Amniotic stem cell (primary cell): ENCODE results near the gene COX7B2.

Source experiments
- DNase-seq: peaks from one replicate; lab custom pipeline; 2025; lab: John Stamatoyannopoulos, UW

Gene COX7B2

DNA sequence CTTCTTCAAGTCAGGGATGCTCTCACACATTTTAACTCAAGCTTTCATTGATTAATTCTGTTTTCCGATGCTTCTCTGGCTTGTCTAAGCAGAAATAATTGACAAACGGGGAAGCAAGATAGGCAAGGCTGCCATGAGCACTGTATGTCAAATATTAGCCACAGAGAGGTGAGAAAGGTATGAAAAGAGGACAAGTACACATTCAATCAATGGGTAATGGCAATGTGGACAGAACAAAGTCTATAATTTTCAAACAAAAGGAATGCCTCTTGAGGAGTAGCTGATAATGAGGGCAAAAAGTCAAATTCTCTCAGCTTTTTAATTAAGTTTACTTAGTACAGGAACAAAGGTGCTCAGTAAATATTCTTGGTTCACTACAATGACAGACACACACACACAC is 19.6 kb downstream of the COX7B2 start:
- DNase-seq, result no peak

GRCh38 chr4:46886711-46887110 is 22.3 kb downstream of the COX7B2 start:
- no peak for DNase-seq

DNA sequence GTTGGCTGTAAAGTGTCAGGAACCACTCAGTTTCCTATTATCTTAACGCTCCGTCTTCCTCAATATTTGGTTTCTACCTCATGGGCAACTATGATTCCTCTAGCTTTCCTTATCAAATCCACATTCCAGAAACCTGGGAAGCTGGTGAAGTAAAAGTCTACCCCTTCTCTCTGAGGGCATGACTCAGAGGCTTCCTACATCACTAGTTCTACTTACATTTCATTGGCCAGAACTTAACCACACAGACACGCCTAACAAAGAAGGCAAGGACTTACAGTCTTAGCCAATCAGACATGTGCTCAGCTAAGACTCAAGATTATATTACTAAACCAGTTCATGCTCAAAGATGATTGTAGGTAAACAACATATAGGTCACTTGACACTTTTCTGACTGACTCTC is 30.4 kb downstream of the COX7B2 start:
- no peak for DNase-seq

GRCh38 chr4:46874811-46875210 is 34.2 kb downstream of the COX7B2 start:
- DNase-seq, result no peak

GRCh38 chr4:46870411-46870810 is 38.6 kb downstream of the COX7B2 start:
- no peak for DNase-seq

- no peak for DNase-seq
These were observed 52.7 kb downstream of the COX7B2 start for GRCh38 chr4:46856333-46856732.

- DNase-seq, result no peak
These were observed 56.2 kb downstream of the COX7B2 start for GRCh38 chr4:46852800-46853199.

DNA sequence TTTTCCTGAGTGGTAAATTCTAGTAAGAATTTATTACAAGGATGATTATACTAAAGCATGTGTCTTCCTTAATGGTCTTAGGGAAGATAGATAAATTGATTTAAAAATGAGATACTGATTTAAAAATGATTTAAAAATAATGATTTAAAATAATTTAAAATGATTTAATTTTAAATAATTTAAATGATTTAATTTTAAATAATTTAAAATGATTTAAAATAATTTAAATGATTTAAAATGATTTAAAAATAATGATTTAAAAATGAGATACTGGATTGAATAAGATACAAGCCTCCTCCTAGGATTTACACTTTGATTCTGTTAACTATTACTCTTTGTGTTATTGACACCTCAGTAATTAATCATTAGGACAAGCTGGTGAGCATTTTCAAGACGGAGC is 59.0 kb downstream of the COX7B2 start:
- DNase-seq, result no peak

GRCh38 chr4:46844325-46844917 is 64.6 kb downstream of the COX7B2 start:
- DNase-seq, result peak; percentile 55

DNA sequence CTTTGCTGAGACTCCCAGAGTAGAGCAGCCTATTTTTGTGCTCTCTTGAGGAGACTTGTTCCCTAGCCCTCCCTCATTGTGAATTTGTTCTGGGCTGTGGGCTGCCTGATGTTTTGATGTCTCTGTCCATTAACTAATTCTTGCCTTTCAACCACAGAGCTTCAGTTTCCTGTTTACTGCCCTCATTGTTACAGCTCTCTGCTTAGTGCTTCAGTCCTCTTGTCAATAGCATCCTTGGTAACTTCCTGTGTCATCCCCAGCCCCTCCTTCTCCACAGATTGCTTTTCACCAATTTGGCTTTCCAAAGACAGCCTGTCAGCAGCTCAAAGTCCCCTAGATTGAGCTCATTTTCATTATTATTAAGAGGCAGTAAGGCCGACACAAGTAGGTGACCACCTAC is 69.9 kb downstream of the COX7B2 start:
- DNase-seq, result no peak

DNA sequence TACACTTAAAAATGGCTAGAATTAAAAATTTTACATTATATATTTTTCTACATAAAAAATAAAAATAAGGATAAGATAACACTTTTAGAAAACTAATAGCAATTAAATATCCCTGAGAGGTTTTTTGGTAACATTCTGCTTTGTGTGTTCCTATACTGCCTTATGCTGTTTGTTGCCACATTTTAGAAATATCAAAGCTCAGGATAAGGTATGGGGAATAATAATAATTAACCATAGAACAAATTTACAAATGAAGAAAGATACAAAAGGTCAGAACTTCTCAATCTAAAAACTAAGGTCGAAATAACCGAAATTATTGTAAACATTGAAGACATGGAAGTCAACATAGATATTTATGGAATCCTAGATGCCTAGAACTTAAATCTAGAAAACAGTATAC is 71.4 kb downstream of the COX7B2 start:
- no peak for DNase-seq

DNA sequence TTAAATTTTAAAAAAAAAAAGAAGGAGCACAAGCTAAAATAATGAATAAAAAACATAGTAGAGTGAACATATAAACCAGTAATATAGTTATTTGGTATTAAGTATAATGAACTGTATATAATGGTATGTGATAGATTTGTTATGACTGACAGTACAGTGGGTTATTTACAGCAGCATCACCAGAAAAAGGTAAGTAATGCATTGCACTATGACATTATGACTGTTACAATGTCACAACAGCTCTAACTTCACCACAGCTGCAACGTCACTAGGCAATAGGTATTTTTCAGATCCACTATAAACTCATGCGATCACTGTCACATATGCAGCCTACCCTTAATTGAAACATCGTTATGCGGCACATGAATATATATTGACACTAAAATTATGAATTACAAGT is 72.5 kb downstream of the COX7B2 start:
- DNase-seq, result no peak

GRCh38 chr4:46830971-46831454 is 78.0 kb downstream of the COX7B2 start:
- no peak for DNase-seq

DNA sequence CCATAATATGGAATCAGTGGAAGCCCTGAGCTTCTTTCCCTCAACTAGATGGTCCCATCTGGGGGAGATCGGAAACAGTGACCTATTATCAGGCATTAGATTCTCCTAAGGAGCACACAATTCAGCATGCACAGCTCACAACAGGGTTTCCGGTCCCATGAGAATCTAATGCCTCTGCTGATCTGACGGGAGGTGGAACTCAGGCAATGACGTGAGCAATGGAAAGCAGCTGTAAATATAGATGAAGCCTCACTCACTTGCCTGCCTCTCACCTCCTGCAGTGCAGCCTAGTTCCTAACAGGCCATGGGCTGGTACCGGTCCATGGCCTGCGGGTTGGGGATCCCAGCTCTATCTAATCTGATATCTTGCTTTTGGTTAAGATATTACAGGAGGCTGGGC is 88.9 kb downstream of the COX7B2 start:
- DNase-seq, result no peak

- DNase-seq, result no peak
These were observed 90.0 kb downstream of the COX7B2 start for GRCh38 chr4:46819095-46819494.

- no peak for DNase-seq
These were observed 90.4 kb downstream of the COX7B2 start for GRCh38 chr4:46818604-46819003.

DNA sequence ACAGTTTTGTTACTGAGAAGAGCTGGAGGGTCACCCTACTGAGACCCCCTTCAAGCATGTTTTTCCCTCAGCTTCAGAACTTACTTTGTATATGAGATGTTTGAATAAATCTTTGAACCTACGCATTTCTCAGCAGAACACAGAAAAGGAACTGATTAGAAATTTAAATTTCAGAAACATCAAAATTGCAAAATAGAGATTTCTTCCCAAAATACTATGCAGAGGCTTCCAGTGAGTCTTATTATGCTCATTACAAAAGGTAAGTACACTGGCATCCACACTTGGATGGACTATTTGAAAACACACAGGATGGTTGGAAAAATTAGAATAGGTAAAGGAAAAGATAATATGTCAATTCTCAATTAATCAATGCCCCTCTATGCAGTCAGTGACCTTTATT is 91.2 kb downstream of the COX7B2 start:
- DNase-seq, result no peak

DNA sequence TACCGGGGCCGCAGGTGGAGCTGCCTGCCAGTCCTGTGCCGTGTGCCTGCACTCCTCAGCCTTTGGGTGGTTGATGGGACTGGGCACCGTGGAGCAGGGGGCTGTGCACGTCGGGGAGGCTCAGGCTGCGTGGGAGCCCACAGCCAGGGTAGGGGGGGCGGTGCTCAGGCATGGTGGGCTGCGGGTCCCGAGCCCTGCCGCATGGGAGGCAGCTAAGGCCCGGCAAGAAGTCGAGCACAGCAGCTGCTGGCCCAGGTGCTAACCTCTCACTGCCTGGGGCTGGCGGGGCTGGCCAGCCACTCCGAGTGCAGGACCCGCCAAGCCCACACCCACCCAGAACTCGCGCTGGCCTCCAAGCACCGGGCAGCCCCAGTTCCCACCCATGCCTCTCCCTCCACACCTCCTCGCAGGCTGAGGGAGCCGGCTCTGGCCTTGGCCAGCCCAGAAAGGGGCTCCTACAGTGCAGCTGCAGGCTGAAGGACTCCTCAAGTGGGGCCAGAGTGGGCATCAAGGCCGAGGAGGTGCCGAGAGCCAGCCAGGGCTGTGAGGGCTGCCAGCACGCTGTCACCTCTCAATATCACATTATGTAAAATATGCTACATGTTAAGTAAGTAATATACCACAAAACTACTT is 104.1 kb downstream of the COX7B2 start:
- DNase-seq, result no peak

GRCh38 chr4:46793036-46793435 is 116.0 kb downstream of the COX7B2 start:
- no peak for DNase-seq

DNA sequence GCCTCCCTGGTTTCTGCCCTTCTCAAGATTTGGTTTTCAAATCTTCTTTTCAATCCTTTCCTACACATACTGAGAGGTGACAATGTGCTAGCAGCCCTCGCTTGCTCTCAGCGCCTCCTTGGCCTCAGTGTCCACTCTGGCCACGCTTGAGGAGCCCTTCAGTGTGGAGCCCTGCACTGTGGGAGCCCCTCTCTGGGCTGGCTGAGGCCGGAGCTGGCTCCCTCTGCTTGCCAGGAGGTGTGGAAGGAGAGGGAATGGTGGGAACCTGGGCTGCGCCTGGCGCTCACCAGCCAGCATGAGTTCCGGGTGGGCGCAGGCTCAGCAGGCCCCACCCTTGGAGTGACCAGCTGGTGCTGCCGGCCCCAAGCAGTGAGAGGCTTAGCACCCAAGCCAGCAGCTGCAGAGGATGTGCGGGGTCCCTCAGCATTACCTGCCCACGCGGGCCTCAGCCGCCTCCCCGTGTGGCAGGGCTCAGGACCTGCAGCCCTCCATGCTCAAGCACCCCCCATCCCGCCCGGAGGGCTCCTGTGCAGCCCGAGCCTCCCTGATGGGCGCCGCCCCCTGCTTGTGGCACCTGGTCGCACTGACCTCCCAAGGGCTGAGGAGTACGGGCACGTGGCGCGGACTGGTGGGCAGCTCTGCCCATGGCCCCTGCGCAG is 127.5 kb downstream of the COX7B2 start:
- no peak for DNase-seq

DNA sequence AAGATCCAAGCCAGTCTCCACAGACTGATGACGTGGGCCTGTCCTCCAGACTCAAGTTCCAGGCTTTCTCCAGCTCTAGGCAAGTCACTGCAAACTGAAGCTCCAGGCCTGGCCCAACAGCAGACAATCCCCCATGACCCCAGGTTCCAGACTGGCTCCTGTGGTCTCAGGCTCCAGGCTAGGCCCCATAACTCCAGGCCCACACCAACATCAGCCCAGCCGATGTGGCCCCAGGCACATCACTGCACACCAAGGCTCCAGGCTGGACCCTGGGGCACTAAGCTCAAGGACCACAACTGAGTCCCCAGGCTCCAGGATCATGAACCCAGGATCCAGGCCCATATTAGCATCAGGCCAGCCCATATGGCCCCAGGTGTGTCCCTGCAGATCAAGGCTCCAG is 143.6 kb downstream of the COX7B2 start:
- no peak for DNase-seq

DNA sequence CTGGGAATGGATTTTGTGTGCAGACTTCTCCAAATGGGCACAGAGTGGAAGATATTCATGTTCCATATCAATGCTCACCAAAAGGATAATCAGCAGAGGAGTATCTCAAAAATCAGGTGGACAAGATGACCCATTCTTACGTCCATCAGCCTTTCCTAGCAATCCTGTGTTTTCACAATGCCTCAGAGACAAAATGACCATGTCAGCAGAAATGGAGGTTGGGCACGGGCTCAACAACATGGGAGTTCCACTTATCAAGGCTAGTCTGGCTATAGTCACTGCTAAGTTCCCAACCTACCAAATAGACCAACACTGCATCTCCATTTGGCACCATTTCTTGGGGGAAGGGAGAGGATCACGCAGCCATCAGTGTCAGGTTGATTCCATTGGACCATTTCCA is 179.0 kb downstream of the COX7B2 start:
- DNase-seq, result no peak

DNA sequence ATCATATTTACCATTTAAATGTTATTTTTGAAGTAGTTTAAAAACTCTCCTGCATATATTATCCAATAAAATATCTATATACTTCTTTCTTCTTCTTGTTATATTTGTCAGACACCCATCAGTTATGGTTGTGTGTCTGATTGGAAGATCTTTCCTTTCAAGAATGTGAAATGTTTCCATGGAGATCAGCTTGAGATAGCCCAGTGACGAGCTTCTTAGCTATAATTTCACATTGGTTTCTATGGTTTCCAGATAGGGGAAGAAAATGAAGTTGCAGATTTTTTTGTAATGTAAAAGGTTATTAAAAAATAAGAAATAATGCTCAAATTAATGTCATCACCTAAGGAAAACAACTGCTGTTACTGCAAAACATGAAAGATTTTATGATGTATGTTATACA is 189.0 kb downstream of the COX7B2 start:
- no peak for DNase-seq

DNA sequence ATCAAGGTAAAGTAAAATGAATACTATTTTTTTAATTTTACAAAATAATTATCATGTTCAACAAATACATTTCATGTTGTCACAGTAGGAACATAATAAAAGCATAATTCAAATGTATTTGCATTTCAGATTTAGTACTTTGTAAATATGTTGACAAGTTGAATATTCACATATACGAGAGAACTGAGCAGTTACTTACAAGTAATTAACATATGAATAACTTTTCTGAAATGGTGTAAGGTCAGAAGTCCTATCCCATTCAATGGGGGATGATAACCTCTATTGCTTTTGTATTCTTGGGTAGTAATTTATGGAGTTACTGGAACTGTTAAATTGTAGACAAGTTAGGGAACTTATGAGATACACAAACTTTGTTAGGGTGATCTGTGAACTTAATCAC is 191.1 kb downstream of the COX7B2 start:
- DNase-seq, result no peak
